ENCODE data around the gene WDR70.
A peak's percentile ranks its signal among the peaks of the same experiment; 100 is the strongest.
"Not testable (repeated sequence)": the region's sequence is repeated elsewhere in the genome, so short reads cannot be mapped to it uniquely, and the experiment has no call there.

Gene WDR70

GRCh38 chr5:37654566-37654965 lies 275.4 kb downstream of the WDR70 start:
- DNase-seq, result not testable (repeated sequence)

GRCh38 chr5:37657046-37657445 lies 277.9 kb downstream of the WDR70 start:
- DNase-seq, result no peak

- DNase-seq, result no peak
Observed at GRCh38 chr5:37658440-37658839, 279.3 kb downstream of the WDR70 start.

- no peak for DNase-seq
Observed at GRCh38 chr5:37660319-37660718, 281.2 kb downstream of the WDR70 start.

- no peak for DNase-seq
Observed at GRCh38 chr5:37661227-37661920, 282.3 kb downstream of the WDR70 start.

- DNase-seq, result no peak
Observed at GRCh38 chr5:37661951-37662350, 282.8 kb downstream of the WDR70 start.

GRCh38 chr5:37662362-37662761 lies 283.2 kb downstream of the WDR70 start:
- DNase-seq, result peak; percentile 17

GRCh38 chr5:37662789-37663485 lies 283.8 kb downstream of the WDR70 start:
- DNase-seq, result no peak

- DNase-seq, result no peak
Observed at GRCh38 chr5:37663538-37663937, 284.4 kb downstream of the WDR70 start.

GRCh38 chr5:37664551-37664950 lies 285.4 kb downstream of the WDR70 start:
- DNase-seq, result no peak

GRCh38 chr5:37665272-37665671 lies 286.2 kb downstream of the WDR70 start:
- no peak for DNase-seq

- DNase-seq, result no peak
Observed at GRCh38 chr5:37665889-37666288, 286.8 kb downstream of the WDR70 start.

GRCh38 chr5:37667430-37667829 lies 288.3 kb downstream of the WDR70 start:
- no peak for DNase-seq

- DNase-seq, result no peak
Observed at GRCh38 chr5:37667846-37668245, 288.7 kb downstream of the WDR70 start.

GRCh38 chr5:37668524-37669047 lies 289.5 kb downstream of the WDR70 start:
- DNase-seq, result no peak

- DNase-seq, result peak; percentile 39
Observed at GRCh38 chr5:37672118-37672588, 293.0 kb downstream of the WDR70 start.

GRCh38 chr5:37674361-37674760 lies 295.2 kb downstream of the WDR70 start:
- DNase-seq, result not testable (repeated sequence)

GRCh38 chr5:37679326-37679725 lies 300.2 kb downstream of the WDR70 start:
- not testable (repeated sequence) for DNase-seq

GRCh38 chr5:37679903-37680302 lies 300.8 kb downstream of the WDR70 start:
- not testable (repeated sequence) for DNase-seq

- DNase-seq, result no peak
Observed at GRCh38 chr5:37683072-37683471, 304.0 kb downstream of the WDR70 start.

GRCh38 chr5:37685211-37685610 lies 306.1 kb downstream of the WDR70 start:
- no peak for DNase-seq

- no peak for DNase-seq
Observed at GRCh38 chr5:37685816-37686215, 306.7 kb downstream of the WDR70 start.

- not testable (repeated sequence) for DNase-seq
Observed at GRCh38 chr5:37688925-37689324, 309.8 kb downstream of the WDR70 start.

- not testable (repeated sequence) for DNase-seq
Observed at GRCh38 chr5:37694333-37694732, 315.2 kb downstream of the WDR70 start.
